GM18861 (cell line): ENCODE results near the gene COL4A2.

Source experiments
- ATAC-seq: cut with Tn5 transposase; IDR thresholded peaks from one replicate; pipeline ENCODE4 v1.9.1; 2021; ENCODE audit not compliant: unreplicated experiment

COL4A2 gene

DNA sequence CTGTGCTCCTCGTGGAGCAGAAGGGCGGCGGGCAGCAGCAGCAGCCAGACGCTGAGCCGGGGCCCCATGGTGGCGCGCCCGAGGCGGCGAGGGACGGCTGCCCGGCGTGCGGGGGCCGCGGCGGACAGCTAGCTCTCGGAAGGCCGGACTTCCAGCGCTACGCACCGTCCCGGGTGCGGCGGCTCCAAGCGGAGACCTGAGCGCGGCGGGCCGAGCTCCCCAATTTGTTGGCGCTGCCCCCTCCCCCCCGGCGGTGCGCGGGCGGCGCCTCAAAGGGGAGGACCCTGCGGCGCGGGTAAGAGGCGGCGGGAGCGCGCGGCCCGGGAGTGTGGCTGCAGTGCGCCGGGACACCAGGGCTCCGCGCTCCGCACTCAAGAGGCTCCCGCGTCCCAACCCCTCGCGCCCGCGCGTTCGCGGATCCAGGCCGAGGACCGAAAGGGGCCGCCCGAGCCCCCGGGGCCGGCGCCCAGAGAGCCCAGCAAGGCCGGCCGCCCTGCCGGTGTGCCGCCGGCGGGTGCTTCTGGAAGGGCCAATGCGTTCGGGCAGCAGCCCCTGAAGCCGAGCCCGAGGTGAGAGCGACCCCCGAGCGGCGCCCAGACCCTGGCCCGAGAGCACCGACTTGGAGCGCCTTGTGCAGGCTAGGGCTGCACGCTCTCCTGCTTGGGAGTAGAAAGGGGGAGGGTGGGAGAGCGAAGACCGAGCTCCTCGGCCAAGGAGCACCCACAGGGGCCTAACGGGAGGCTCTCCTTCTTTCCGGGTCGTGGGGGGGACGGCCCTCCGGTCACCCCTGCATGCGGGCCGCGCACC is at the start of gene COL4A2, which contains the start of gene COL4A1:
TSS of gene COL4A2 (plus strand) at position 325 of the 807 bp plus-strand sequence. CDS start 620 bp downstream, outside the sequence.
TSS of gene COL4A1 (minus strand) at position 198 of the 807 bp plus-strand sequence. CDS start at position 68, 130 bp downstream.
- no peak for ATAC-seq

DNA sequence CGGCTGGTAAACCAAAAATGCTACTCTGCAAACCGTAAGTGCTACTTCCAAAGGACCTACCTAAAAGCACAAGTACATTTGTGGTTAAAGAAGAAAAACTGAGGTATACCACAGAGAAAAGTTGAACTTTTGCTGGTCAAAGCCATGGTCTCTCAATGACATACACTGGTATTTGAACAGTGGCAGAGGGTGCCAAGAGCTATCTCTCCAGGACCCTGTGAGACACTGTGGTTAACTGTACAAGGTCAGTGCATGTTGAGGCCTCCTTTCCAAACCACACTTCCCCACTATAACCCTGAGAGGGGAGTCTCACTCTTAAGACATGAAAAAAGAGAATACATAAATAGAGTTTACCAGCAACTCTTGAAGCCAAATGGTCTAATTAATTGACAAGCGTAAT is 49.7 kb upstream of the COL4A2 start:
- ATAC-seq: no peak

DNA sequence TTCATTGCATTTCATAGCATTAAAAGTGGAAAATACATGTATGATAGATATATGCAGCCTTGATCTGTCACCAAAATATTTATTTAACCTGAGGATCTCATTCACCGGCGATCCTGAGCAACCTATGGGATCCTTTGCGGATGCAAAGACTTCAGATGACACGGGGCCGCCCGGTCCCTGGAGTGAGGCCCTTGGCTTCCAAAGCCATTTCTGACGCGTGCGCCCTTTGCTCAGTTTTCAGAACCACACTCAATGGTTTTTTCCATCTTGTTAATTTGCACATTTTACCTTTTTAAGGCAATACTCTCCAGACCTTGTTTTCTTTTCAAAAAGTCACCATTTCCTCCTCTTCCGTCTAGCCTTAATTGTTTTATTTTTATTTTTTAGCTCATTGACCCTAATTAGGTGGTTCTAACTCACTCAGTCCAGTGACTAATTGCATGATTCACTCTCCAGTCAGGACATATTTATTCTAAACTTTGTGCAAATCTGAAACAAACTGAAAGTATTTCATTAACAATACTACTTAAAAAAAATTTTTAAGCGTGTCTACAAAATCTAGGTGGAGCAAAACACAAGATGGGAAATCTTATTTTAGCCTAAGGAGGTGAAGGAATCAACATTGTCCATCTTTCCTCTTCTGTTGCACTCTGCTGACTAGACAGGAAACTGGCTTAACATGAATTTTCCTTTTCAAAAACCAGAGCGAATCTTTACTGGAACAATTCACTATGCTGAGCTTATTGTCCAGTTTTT is 48.0 kb upstream of the COL4A2 start:
- ATAC-seq: no peak

DNA sequence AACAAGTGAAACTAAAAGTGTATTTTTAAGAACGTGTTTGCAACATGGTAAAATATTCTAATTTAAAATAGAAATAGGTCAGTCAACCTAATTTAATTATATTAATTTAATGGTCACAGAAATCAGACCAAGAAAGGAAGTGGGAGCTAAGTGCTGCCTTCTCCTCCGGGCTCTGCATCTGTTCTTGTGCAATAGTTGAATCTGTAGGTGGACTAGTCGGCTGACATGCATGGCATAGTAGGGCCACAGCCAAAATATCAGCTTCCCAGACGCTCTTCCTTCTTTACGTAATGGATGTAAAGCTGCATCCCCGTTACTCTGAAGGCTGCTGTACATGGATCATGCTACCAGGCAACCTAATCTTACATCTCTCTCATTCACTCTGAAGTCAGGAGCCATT is 47.4 kb upstream of the COL4A2 start:
- no peak for ATAC-seq

DNA sequence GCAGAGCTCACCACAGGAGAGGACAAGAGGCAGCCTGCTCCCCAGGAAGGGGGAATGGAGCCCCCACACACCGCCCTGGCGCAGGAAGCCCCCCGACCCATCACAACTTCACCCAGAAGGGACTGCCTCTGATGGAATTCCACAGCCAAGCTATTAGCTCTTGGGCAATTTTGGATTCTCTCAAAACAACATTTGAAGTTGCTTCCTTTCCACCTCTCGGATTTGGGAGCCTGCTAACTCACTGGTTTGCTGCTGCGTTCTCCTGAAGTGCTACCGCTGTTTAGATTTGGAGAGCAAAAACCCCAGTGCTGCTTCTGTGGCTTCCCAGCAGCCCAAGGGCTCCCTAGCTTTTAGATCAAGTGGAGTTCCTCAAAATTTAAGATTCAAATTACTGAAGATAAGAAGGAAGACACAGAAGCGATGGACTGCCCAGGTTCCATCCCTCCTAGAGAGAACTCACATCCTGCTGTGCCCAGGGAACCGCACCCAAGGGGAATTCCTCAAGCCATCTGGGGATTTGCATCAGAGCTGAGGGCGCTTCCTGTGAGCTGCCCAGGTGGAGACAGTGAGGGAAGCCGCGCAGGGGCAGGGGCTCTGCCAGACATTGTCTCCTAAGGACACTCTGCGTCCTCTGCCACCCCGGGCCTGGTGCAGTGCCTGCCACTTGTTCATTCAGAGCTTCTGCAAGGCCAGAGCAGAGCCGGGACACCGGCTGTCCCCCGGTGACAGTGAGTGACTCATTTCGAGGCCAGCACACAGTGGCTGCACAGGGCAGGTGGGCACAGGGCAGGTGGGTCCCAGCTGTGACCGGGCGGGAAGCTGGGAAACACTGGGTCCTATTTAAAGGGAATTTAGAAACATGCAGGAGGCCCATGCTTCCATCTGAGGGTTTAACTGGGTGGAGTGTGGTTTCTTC is 45.7 kb upstream of the COL4A2 start:
- ATAC-seq: no peak

DNA sequence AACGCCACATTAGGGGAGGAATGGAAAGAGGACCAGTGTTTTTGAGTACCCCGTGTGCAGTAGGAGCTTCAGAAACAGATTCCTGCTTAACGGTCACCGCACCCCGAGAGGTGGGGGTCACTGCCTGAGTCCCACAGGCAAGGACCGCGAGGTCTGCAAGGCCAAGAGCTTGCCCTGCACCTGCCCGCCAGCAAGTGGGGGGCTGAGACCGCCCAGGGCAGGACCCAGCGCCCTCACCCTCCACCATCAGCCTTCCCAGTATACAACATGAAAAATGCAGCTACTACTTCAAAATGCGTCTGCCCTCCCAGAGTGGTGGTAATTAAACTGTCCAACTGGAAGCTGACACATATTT is 45.0 kb upstream of the COL4A2 start:
- ATAC-seq: no peak

DNA sequence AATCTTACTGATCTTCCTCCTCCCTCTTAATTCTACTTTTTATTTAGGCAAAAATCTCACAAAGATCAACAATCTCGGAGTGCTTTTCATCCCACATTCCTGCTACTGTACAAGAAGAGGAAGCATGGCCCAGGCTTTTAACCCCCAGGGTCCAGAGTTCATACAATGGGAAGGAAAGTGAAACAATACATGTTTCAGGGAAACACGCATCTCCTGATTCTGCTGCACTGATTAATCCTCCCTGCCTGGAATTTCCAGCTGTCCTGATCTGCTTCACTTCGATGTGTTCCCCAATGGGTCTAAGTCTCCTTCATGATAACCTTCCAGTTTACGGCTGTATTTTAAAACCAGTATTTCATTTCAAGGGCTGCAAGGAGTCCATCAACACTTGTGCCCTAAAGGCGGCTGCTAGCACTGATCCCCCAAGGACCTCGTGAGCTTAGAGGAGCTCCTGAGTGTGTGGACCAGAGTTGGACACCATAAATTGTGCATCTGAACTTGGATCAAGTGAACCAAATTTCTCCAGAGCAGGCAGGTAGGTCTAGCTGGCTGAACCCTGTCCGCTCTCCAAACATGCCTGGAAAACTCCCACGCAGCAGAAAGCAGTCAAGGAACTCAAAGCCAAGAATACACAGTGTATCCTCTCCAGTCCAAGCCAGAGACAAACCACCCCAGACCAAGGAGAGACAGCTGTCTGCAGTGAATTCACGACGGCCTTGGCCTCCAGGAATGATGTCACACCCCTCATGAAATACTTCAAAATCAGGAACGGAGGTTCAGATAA is 44.4 kb upstream of the COL4A2 start:
- ATAC-seq: no peak

DNA sequence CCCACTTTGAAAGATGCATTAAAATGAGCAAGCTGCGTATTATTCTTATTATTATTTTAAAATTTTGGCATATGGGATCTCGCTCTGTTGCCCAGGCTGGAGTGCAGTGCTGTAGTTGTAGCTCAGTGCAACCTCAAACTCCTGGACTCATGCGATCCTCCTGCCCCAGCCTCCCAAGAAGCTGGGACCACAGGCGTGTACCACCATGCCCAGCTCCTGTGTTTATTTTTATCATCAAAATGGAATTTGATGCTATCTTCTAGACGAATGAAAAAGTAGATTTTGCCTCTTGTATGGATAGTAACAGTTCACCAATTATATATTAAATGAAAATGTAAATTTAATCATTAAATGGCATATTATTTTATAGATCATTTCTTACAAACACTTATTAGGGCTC is 43.7 kb upstream of the COL4A2 start:
- no peak for ATAC-seq

DNA sequence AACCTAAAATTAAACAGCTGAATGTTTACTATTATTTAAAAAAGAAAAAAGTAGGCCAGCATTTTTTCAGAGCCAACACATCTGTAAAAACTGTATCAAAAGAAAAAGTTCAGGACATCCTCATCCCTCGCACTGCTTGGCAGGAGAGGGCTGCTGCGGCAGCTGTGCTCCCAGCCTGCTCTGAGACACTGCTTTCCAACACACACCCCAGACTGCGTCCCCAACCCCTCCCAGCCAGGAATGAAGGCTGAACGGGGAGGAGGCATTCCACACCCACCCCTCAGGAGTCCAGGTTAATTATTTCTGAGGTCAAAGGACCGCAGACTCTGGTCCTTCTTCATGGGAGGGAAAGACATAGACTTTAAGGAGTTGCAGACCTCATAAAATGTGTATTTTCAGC is 43.2 kb upstream of the COL4A2 start:
- no peak for ATAC-seq

DNA sequence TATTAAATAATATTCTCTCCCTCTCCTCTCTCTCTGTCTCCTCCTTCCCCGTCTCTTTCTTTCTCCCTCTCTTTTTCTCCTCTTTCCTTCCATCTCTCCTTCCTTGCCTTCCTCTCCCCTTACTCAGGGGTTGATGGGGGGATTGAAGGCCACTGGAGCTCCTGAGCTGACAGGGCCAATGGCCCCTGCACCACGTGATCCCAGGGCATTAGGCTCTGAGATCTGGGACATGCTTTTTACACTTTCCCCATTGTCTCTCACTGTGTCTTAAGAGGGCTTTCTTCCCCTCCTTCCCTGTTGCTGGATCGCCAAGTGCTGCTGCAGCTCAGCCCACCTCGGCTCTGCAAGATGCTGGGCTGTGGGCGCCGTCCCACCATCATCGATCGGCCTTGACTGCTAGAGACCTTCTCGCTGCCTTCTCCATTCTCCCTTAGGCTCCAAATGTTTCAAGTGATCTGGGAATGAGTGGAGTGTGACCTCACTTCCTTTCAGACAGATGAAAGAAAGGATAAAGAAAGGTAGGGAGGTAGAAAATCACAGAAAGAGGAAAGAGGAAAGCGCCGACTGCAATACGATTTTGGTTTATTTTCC is 42.3 kb upstream of the COL4A2 start:
- ATAC-seq: no peak

DNA sequence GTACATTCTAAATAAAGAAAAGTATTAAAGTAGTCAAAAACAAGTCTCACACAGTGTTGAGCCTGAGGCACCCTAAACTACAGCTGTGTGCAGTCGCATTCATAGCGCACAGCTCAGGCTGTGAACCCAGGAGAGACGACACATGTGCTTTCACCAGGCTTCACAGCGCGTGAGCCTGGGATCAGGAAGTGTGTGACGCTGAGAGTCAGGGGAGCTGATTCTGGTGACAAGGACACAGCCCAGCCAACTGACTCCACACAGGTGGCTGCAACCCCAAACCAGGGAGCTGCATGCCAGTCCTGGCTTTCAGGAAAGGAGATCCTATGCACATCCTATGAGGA is 41.8 kb upstream of the COL4A2 start:
- ATAC-seq: no peak

DNA sequence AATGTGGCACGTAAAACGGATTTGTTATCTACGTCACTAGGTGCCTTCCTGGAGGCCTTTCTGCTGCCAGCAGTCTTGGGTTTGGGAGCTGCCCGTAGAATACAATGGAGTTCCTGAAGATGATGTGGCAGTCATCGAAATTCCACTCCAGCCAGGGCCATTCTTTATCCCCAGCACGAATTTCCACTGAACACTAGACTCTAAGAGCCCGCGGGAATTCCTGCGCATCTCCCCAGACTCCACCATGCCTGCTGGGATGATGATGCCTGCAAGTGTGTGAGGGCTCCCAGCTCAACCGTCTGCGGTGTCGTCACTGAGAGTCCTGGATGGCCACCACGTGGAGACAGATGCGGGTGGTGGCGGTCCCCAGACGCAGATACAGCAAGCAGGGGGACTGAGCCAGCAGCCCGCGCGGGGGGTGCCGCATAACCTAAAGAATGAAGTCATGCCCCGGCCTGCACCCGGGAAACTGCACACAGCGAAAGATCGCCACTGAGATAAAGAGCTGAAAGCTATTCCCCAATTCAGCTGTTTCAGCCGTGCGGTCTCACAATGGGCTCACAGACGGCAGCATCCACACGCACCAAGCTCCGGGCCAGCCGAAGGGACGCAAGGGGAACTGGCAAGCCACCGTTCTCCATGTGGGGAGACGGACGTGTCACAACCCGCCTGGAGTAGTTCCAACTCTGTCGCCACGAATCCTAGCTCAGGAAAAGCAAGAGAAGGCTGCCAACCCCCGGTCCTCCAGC is 41.2 kb upstream of the COL4A2 start:
- ATAC-seq: no peak

DNA sequence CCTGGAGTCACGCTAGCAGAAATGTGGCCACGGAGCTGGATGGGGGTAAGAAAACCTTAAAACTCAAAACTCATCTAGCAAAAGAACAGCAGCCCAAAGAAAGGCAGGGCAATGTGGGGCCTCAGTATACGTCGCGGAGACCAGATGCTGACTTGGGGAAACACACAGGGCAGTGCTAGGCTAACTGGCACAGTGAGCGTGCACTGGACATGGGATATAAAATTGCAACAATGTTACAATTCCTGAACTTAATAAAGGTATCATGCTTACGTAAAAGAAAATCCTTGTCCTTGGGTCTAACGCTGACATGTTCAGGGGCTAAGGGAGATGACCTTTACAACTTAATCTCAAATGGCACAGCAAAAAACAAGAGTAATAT is 40.7 kb upstream of the COL4A2 start:
- ATAC-seq: no peak

DNA sequence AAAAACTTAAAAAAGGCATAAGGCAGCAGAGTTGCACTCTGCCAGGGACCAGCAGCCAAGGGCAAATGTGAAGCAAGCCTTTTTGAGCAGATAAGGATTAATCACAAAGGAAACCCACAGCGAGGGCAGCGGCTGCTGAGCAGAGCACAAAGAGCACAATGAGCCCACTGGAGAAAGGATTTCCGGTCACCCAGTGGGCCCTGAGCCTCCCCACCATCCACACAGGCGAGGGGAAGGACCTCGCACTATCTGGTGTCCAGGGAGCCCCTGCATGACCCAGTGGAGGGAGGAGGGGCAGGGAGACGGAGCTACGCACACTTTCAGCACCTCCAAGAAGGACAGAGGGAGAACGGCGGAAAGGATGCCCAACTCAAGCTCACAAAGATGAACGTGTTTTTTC is 40.1 kb upstream of the COL4A2 start:
- ATAC-seq: no peak

DNA sequence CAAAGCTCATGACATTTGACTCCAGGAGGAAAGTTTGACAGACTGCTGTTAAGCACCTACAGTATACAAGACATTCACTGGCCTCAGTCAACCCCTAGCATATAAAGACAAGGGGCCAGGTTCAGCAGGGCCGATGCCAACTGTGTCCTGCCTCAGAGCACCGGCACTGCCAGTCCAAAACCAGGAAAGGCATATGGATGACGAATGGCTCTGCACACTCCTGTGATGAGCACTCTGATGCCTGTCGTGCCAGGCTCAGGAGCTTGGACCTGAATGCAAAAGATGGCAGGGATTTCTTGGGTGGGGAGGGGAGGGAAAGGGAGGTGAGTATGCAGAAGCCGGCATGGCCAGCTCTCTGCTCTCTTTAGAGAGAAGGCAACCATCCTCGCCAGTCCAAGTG is 39.0 kb upstream of the COL4A2 start:
- no peak for ATAC-seq

DNA sequence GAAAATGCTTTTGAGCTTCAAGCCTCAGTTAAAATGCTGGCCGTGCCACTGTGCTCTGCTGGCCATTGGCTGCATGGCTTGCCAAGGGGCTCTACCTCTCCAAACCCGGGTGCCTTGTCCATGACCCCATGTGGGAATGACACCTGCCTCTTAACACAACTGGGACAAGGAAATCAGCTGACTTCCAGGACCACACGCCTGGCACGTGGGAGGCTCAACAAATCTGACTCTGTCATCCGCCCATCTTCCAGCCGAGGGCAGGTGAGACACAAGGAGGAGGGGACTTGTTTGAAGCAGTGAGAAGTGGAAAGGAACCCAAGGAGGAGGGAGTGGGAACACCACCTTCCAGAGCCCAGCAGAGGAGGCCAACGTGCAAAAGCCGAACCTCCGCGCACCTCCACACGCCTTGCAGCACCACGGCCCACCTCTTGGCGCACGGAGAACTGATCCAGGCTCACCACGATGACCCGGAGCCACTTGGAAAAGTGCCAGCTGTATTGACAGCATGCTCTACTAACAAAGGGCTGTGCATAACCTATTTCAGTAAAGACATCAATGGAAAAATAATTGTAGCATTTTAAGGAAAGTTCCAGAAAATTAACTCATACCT is 38.4 kb upstream of the COL4A2 start:
- ATAC-seq: no peak

DNA sequence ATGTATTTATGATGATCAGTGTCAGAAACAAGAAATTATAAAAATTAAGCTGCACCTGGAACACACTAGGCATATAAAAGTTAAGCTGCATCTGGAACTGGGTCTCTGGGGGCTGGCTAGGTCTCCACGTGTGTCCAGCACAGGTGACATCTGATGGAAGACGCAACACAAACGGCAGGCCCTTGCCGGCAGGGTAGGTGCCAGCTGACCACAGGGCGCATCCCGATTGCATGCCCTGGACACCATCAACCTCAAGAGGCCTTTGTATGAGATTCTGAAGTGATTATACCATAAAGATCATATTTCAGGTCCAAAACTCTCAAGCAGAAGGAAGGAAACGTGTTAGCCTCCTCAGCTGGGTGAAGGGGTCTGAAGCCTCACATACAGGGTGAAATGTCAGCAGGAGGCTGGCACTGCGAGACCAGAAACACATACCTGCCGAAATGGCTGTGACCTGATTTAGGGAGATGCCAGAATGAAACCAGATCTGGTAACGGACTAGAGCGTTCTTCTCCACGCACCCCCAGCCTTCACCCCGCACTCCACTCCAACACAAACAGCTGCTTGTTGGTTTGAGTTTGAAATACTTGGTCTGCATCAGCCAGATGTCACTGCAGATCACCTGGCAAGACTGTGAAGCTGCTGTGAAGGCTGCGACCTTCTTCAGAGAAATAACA is 37.4 kb upstream of the COL4A2 start:
- no peak for ATAC-seq

DNA sequence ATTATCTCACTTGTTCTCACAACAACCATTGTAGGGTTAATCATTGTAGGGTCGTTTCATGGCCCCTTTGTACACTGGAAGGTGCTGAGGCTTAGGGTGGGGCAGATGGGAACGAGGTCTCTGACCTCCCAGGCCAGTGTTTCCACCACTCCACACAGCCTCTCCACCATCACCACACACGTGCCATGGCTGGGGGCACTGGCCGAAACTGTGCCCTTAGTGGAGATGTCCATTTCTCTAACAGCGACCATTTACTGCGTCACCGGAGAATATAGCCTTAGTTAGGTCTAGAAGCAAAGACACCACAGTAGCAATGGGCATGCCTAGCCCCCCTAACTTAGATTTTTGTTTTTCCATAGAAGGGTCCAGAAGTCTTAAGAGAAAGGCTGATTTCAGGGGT is 36.6 kb upstream of the COL4A2 start:
- ATAC-seq: no peak

DNA sequence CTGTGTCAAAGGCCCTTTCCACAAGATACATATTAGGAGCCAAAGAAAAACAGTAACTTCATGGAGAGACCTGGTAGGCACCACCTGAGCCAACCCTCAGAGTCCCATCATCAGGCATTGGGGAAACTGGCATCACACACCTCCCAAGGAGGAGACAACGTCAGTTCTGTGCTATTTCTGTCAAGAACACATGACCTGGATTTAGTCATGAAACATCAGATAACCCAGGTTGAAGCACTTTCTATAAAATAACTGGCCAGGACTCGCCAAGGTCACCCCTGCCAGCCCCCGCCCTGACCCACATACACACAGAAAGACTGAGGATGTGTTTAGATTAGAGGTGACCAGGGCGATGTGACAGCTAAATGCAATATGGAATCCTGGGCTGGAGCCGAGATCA is 35.8 kb upstream of the COL4A2 start:
- no peak for ATAC-seq
